HEK293T (cell line): Measurements from ENCODE around the gene JMJD7.

Experiments
- CTCF ChIA-PET: fragments of 350-600 bp; formaldehyde crosslinking; extraction: SDS; loops from one replicate; lab custom pipeline; 2021; ENCODE audit warnings: antibody characterized with exemption, inconsistent platforms; lab: Yijun Ruan, JAX
- POLR2A ChIA-PET: fragments of 350-600 bp; formaldehyde crosslinking; extraction: SDS; loops from one replicate; lab custom pipeline; 2020; ENCODE audit warnings: antibody characterized with exemption, inconsistent platforms; lab: Yijun Ruan, JAX
- DNase-seq: peaks from one replicate; pipeline ENCODE4 v3.0.0; 2012; ENCODE audit warnings: mixed read lengths; ENCODE audit errors: extremely low spot score
- ARNT ChIP-seq: fragments of 450-650 bp; IDR thresholded peaks from 2 replicates; pipeline ENCODE4 v1.6.1; 2017; ENCODE audit warnings: mild to moderate bottlenecking
- BHLHE40 ChIP-seq: fragments of 450-650 bp; IDR thresholded peaks from 2 replicates; pipeline ENCODE4 v1.6.1; 2016; ENCODE audit warnings: mild to moderate bottlenecking, moderate library complexity, borderline replicate concordance
- CTBP1 ChIP-seq: fragments of 450-650 bp; IDR thresholded peaks from 2 replicates; pipeline ENCODE4 v1.6.1; 2016; ENCODE audit warnings: borderline replicate concordance
- ELF4 ChIP-seq: fragments of 450-650 bp; IDR thresholded peaks from 2 replicates; pipeline ENCODE4 v1.6.1; 2017; ENCODE audit warnings: antibody characterized with exemption
- FOXA1 ChIP-seq: fragments of 450-650 bp; IDR thresholded peaks from 2 replicates; pipeline ENCODE4 v1.6.1; 2016; ENCODE audit warnings: mild to moderate bottlenecking
- FOXK2 ChIP-seq: fragments of 450-650 bp; IDR thresholded peaks from 2 replicates; pipeline ENCODE4 v1.6.1; 2016; ENCODE audit warnings: mild to moderate bottlenecking
- FOXM1 ChIP-seq: fragments of 450-650 bp; IDR thresholded peaks from 2 replicates; pipeline ENCODE4 v1.6.1; 2017; ENCODE audit warnings: mild to moderate bottlenecking, borderline replicate concordance
- HDGF ChIP-seq: fragments of 450-650 bp; IDR thresholded peaks from 2 replicates; pipeline ENCODE4 v1.6.1; 2017; ENCODE audit warnings: antibody characterized with exemption, borderline replicate concordance
- L3MBTL2 ChIP-seq: fragments of 450-650 bp; conservative IDR thresholded peaks from 2 replicates; pipeline ENCODE4 v1.6.1; 2016; ENCODE audit warnings: mild to moderate bottlenecking
- LEF1 ChIP-seq: fragments of 450-650 bp; IDR thresholded peaks from 2 replicates; pipeline ENCODE4 v1.6.1; 2017; ENCODE audit warnings: mild to moderate bottlenecking, borderline replicate concordance
- NFRKB ChIP-seq: fragments of 450-650 bp; IDR thresholded peaks from 2 replicates; pipeline ENCODE4 v1.6.1; 2016; ENCODE audit warnings: mild to moderate bottlenecking, moderate library complexity
- SP1 ChIP-seq: fragments of 450-650 bp; IDR thresholded peaks from 2 replicates; pipeline ENCODE4 v1.6.1; 2017
- SUZ12 ChIP-seq: fragments of 450-650 bp; IDR thresholded peaks from 2 replicates; pipeline ENCODE4 v1.6.1; 2016; ENCODE audit warnings: mild to moderate bottlenecking
- TARDBP ChIP-seq: fragments of 450-650 bp; IDR thresholded peaks from 2 replicates; pipeline ENCODE4 v1.6.1; 2016
- ZNF384 ChIP-seq: fragments of 450-650 bp; IDR thresholded peaks from 2 replicates; pipeline ENCODE4 v1.6.1; 2016
- TF ChIP-seq, protein P1 (sequence below): fragments of 450-650 bp; IDR thresholded peaks from 2 replicates; pipeline ENCODE4 v1.6.1; 2016

Gene JMJD7

DNA sequence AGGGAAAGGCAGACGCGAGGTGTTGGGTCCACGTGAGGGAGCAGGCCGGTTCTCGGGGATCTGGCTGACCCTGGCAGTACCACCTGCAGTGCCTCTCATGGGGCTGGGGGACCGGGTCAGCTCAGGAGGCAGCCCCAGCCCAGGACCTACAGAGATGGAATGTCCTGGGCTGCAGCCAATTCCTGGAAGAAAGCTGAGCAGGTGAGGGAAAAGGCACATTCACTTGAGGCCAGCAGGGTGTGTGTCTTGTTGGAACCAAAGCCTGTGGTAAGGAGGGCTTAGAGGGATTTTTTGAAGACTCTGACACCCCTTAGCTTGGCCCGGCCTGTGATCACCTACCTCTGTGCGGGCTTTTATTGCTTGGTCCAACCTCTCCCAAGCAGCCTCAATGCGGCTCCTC, 26.6 kb downstream of the JMJD7 start:
- TF ChIP-seq TARDBP (no peak), CTBP1 (no peak), ELF4 (no peak), LEF1 (no peak), NFRKB (no peak), HDGF (no peak), ZNF384 (no peak), BHLHE40 (no peak), SP1 (no peak), FOXK2 (no peak), SUZ12 (no peak), ARNT (no peak), L3MBTL2 (no peak)
- TF ChIP-seq, protein P1, sequence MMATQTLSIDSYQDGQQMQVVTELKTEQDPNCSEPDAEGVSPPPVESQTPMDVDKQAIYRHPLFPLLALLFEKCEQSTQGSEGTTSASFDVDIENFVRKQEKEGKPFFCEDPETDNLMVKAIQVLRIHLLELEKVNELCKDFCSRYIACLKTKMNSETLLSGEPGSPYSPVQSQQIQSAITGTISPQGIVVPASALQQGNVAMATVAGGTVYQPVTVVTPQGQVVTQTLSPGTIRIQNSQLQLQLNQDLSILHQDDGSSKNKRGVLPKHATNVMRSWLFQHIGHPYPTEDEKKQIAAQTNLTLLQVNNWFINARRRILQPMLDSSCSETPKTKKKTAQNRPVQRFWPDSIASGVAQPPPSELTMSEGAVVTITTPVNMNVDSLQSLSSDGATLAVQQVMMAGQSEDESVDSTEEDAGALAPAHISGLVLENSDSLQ = no peak

DNA sequence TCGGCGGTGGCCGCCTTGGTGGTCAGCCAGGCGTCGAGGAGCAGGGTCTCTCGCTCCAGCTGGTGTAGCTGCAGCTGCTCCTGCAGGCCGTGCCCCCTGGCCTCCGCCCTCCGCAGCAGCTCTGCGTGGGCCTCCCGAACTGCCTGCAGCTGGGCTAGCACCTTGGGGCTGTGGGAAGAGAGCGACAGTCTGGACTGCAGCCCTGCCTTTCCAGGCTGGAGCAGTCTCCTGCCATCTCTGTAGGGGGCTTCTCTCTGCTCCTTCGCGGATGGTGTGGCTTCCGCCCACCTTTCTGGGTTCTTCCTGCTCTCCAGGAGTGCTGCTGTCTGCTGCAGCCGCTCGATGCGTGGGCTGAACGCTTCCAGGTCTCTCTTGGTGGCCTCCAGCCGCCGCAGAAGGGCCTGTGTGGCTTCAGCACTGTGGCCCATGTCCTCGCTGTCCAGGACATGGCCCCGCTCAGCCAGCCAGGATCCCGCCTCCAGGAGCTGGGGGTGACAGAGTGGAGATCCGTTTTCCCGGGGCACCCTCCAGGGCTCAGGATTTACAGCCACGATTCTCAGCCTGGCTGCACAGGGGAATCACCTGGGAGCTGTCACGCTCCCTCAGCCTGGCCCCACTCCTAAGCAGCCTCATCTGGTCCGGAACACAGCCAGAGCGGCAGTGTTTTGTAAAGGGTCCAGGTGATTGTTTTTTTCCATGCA, 27.5 kb downstream of the JMJD7 start:
- no peak for DNase-seq
- ChIA-PET CTCF (no interaction called here), POLR2A (no interaction called here)
- no peak for TF ChIP-seq ELF4
- no peak for TF ChIP-seq NFRKB
- TF ChIP-seq LEF1 = no peak
- TF ChIP-seq TARDBP = no peak
- TF ChIP-seq FOXM1 = no peak
- no peak for TF ChIP-seq L3MBTL2
- TF ChIP-seq, protein P1 = no peak
- TF ChIP-seq HDGF = no peak
- TF ChIP-seq ARNT = no peak
- TF ChIP-seq CTBP1 = no peak
- no peak for TF ChIP-seq FOXK2
- TF ChIP-seq ZNF384 = no peak
- TF ChIP-seq BHLHE40 = no peak
- TF ChIP-seq SP1 = no peak
- no peak for TF ChIP-seq SUZ12
- TF ChIP-seq FOXA1 = no peak

More for the DNA sequence above, 26.6 kb downstream of the JMJD7 start:
- ChIA-PET POLR2A (no interaction called here), CTCF (no interaction called here)
- DNase-seq = no peak

DNA sequence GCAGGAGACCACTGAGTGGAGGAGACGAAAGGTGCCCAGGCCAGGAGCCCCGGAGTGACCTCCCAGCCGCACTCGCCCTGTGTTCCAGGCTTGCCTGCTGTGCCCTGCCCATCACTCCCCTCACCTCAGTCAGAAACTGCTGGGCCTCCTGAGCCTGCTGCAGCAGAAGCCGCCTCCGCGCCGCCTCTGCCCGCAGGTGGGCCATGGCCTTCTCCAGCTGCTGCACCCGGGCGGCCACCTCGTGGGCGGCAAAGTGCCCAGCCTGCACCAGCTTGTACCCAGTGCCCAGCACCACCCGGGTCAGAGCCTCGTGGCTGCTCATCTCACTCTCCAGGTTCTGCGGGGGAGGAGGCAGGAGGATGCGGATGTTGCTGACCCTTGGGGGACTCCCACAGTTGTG, 28.4 kb downstream of the JMJD7 start:
- DNase-seq = no peak

DNA sequence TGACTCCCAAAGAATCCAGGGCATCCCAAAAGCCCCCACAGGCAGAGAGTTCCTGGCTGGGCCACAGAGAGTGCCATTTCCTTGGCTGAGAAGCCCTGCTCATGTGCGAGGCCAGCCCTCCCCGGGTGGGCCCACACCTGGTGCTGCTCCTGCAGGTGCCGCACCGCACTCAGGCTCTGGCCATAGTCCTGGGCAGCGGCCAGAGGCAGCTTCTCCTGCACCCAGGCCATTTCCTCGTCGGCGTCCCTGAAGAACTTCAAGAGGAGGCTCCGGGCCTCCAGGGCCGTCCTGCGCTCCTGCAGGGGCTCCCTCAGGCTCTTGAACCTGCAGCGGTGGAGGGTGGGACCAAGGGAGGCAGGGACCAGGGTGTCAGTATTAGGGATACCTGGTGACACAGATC, 28.8 kb downstream of the JMJD7 start:
- CTCF ChIA-PET = no interaction called here
- POLR2A ChIA-PET = no interaction called here
- DNase-seq = no peak
- TF ChIP-seq CTBP1 (no peak), SUZ12 (no peak), HDGF (no peak), L3MBTL2 (no peak), LEF1 (no peak), FOXA1 (no peak), FOXM1 (no peak)
- TF ChIP-seq, protein P1 = no peak

More for the DNA sequence above, 28.4 kb downstream of the JMJD7 start:
- ChIA-PET POLR2A (no interaction called here), CTCF (no interaction called here)
- TF ChIP-seq ZNF384 (no peak), LEF1 (no peak), ARNT (no peak), L3MBTL2 (no peak), FOXM1 (no peak), CTBP1 (no peak), BHLHE40 (no peak), HDGF (no peak), ELF4 (no peak), SP1 (no peak), SUZ12 (no peak), NFRKB (no peak), FOXK2 (no peak), TARDBP (no peak), FOXA1 (no peak)
- TF ChIP-seq, protein P1 = no peak

DNA sequence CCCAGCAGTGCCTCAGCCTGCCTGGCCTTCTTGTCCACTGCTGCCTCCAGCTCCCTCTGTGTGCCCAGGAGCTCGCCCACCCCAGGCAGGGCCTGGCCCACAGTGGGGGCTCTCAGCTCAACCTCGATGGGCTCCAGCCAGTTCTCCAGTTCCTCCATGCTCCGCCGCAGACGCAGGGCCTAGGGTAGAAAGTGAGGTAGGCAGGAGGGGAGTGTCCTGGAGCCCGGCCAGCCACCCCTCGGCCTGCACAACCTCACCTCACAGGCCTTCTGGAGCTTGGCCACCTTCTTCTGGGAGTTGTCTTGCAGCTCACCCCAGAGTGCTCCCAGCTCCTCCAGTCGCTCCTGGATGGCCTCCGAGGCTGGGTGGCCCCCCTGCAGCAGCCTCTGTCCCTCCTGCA, 29.4 kb downstream of the JMJD7 start:
- TF ChIP-seq SUZ12 = no peak
- ChIA-PET POLR2A (no interaction called here), CTCF (no interaction called here)
- DNase-seq = no peak

DNA sequence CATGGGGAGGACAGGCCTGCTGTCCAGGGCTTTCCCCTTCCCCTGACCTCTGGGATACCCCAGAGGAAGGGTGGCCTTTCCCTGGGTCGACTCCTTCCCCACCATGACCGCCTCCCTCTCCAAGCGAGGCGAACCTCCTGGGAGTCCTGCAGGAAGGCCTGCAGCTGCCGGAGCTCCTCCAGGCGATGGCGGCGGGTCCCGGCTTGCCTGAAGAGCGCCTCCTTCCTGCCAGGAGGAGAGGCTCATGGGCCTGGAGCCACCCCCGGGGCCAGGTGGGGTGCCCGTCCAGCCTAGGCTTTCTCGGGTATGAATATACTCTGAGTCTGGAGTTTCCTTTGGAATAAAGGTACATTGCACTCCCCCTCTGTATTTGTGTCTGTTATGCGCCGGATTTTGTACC, 30.9 kb downstream of the JMJD7 start:
- TF ChIP-seq LEF1 (no peak), ZNF384 (no peak), HDGF (no peak), FOXA1 (no peak)
- TF ChIP-seq, protein P1 = no peak
- POLR2A ChIA-PET = no interaction called here
- no peak for DNase-seq
- CTCF ChIA-PET = interaction anchor here (0.8 kb wide), 1 partner anchor 46 kb away, joined by 3 read pairs; no protein-coding TSS in a partner anchor
